Dermis microvascular lymphatic vessel endothelial cell (primary cell): ENCODE results near the gene POLN. TPM values are rescaled to one million over a fixed set of nuclear protein-coding genes. Genes with fewer than 3 reads are reported as not detected.
"Not testable (repeated sequence)": the region's sequence is repeated elsewhere in the genome, so short reads cannot be mapped to it uniquely, and the experiment has no call there.

Experiments
- DNase-seq, 2 donors: peaks; one replicate each; pipeline versions ENCODE4 v3.0.0 to v3.0.0-alpha.2; 2010; ENCODE audit warnings: low read depth in 2 of 2
- total RNA-seq: library from RNA; depleted of rRNA; stranded (reverse); fragments of >200 nt; gene quantifications from 2 replicates; pipeline ENCODE4 v1.2.1, GENCODE V29; 2014

POLN gene
- total RNA-seq, 1 donor from 2014 or later = 1.9 TPM

DNA sequence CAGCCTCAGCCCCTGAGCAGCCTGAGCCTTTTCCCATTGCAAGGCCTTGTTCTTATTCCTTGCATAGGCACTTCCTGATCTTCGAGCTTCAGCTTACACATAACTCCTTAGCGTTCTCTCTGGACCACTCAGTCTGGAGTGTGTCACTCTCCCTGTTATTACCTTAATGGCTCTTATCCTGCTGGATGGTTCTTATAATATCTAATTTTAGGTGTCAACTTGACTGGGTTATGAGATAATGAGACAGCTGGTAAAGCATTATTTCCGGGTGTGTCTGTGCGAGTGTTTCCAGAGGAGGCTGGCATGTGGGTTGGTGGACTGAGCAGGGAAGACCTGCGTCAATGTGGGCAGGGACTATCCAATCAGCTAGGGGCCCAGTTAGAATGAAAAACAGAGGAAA lies 75.7 kb downstream of the POLN start:
- DNase-seq = no peak

DNA sequence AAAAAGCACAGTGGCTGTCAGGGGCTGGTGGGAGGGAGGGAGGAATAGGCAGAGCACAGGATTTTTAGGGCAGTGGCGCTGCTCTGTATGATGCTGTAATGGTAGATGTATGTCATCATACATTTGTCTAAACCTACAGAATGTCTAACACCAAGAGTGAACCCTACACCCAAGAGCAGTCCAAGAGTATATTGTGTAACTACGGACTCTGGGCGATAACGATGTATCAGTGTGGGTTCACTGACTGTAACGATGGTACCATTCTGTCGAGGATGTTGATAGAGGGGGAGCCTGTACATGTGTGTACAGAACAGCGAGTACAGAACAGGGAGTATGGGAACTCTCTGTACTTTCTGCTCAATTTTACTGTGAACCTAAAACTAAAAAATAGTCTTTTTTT lies 76.5 kb downstream of the POLN start:
- no peak for DNase-seq

DNA sequence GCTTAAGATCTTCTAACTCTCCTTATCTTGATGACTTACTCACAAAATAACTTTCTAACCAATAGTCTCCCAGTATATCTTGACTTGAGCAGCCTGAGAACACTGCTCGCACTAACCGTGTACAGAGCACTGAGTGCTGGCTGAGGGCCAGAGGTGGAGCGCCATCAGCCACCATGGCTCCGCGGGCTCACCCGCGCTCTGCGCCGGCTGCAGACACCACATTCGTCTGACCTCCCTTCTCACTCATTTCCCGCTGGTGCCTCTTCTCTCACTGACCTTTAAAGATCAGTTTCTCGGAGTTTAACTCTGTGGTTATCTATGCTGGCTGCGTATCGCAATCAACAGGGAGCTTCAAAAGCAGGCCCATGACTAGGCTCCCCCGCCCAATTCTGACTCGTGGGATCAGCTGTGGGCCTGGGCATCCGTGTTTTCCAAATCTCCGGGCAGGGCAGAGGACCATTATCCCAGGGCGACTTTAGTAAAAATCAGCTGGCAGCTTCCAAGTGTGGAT lies 78.6 kb downstream of the POLN start:
- DNase-seq = no peak

DNA sequence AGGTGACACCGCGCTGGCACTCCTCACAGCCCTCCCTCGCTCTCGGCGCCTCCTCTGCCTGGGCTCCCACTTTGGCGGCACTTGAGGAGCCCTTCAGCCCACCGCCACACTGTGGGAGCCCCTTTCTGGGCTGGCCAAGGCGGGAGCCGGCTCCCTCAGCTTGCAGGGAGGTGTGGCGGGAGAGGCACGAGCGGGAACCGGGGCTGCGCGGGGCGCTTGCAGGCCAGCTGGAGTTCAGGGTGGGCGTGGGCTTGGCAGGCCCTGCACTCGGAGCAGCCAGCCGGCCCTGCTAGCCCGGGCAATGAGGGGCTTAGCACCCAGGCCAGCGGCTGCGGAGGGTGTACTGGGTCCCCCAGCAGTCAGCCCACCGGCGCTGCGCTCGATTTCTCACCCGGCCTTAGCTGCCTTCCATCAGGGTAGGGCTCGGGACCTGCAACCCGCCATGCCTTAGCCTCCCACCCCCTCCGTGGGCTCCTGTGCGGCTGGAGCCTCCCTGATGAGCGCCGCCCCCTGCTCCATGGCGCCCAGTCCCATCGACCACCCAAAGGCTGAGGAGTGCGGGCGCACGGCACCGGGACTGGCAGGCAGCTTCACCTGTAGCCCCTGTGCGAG lies 80.7 kb downstream of the POLN start:
- DNase-seq = not testable (repeated sequence)

DNA sequence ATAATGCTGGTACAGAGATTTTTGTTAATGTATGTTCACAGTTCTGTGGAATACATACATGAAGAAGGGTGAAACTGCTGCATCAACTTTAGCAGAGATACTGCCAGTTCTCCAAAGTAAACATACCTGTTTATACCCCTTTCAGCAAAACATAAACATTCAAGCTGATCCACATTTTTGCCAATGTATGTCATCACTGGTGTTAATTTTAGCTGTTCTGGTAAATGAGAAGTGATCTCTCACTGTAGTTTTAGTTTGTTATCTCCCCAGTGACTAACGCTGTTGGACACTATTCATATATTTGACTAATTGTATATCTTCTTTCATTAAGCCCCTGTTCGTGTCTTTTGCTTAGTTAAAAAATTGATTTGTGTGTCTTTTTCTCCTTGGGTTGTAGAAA lies 82.0 kb downstream of the POLN start:
- DNase-seq = no peak

DNA sequence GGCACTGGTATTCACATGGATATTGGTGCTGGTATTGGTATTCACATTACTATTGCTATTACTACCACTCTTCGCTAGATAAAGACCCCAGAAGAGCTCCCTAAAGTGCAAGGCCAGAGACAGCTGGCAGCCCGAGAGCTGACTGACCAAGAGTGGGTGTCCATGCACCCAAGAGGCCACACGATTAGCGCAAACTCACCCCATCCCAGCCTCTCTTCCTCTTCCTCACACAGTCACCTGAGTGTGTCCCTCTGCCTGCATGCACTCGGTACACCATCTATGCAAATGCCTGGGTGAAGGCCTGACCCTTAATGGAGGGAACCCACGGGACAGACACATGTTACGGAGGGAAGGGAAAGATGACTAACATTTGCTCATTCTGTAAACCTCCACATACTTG lies 86.7 kb downstream of the POLN start:
- no peak for DNase-seq

DNA sequence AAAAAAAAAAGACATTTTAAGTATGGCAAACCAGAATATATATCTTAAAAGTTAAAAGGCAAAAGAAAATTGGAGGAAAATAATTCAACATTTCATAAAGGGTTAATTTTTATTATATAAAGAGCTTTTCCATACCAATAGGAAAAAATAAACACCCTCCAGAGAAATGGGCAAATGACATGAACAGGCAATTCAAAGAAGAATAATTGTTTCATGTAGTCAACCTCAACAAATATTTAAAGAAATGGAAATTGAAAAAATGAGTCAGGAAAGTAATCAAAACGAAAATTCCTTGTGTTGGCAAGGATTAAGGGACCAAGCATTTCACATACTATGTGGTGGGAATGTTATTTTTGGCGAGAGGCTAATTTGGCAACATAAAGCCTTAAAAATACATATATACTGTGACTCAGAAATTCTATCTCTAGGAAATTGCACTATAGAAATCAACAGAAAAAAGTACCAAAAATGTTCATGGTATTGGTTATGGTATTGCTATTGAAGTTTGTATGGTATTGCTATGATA lies 87.6 kb downstream of the POLN start:
- DNase-seq = no peak

DNA sequence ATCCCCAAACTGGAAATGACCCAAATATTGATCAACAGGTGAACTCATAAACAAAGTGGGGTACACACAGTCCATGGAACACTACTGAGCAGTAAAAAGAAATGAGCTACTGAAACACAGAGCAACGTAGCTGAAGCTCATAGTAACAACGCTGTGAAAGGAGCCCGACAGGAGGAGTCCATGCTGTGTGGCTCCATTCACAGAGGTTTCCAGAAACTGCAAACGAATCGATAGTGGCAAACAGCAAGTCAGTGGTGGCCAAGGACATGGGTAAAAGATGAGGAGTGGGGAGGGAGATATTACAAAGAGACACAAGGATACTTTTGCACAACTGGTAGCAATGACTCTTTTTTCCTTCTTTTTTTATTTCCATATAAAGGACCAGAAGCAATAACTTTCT lies 90.4 kb downstream of the POLN start:
- no peak for DNase-seq

DNA sequence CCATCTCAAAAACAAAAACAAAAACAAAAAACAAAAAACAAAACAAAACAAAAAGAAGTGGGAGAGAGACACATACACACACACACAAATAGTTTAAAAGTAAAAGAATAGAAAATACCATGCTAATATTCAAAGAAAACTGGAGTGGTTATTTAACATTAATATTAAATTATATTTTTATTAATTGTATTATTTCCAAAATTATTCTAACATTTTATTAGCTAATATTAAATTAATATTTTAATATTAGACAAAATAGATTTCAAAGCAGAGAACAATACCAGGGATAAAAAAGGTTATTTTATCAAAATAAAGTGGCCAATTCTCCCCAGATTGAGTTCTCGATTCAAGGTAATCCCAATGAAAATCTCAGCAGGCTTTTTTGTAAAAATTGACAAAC lies 91.8 kb downstream of the POLN start:
- DNase-seq = no peak

DNA sequence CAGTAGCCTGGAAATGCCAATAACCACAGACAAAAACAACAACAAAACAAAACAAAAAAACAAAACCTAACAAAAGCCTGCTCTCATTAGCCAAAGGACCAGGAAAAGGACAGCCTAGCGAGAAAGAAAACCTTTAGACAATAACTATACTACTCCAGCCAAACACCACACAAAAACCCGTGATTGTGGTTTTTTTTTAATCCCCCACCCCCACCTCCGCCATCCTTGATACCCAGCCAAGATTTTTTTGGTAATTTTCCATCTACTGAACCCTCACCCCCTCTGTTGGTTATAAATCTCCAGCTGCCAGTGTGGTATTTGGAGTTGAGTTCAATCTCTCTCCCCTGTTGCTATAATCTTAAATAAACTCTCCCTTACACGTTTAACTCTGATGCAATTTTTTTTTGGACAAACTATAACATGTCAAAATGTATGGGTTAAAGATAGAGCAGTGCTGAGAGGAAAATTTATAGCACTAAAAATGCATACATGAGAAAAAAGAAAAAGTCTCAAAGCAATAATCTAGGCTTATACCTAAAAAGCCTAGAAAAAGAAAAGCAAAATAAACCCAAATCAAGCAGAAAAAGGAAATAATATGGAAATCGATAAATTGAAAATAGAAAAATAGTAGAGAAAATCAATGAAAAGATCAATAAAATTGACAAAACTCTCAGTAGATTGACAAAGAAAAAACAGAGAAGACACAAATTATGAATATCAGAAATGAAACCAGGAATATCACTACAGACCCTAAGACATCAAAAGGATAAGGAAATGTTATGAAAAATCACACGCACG lies 99.1 kb downstream of the POLN start:
- DNase-seq = peak; percentile 18 to 38

DNA sequence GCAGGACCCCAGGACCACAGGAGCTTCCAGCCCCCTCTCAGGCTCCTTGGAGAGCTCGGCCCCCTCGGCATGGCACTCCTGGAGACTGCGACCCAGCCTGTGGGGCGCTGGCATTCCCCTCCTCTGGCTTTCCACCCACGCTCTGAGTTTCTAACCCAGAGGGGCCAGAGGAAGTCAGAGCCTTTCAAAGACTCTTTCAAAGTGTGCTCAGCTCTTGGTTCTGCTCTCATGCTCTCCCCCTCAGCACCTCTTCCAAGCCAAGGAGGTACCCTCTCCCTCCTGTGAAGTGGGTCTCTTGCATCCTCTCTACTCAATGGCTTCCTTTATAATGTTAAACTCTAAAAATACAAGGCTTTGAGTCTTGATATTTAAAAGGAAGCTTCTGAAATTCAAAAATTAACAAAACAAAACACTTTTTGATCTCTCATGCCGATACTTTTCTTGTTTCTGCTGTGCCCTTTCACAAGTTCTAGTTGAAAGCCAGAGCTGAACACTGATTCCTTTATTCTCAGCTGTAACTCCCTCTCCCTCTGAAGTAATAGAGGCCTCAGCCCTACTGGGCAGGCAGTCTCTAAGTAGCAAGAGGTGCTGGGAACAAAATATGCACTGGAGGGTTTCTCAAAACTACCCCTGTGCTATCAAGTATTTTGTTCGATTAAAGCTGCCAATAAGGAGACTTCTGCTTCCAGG lies 100.0 kb downstream of the POLN start:
- DNase-seq = no peak

DNA sequence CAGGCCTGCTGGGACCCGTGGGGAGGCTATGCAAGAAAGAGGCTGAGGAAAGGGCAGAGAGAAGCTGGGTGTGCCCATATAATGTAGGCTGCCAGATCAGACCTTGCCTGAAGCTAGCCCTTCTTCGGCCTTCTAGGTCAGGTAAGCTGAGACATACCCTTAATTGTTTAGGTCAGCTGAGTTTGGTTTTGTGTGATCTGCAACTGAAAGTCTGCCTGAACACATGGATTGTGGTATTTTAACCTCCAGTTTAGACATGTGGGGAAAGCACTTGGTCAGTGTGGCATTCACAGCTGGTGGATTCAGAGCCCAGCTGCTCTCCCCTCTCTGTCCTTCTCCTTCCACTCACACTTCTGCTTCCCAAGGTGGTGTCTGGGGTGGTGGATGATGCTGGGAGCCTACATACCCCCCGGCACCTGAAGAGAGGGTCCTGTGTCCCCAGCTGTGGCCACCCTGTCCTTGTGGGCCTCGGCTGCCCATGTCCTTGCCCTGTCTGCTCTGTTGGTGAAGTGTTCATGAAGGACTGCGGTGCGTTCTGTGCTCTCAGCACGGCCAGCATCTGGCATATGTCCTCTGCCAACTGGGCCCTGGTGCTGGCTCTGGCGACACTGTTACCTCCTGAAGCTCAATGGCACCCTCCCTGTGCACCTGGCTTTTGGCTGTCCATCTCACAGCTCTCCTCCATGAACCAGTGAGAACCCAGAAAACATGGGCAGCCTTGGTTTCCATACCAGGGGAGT lies 100.7 kb downstream of the POLN start:
- DNase-seq = no peak

DNA sequence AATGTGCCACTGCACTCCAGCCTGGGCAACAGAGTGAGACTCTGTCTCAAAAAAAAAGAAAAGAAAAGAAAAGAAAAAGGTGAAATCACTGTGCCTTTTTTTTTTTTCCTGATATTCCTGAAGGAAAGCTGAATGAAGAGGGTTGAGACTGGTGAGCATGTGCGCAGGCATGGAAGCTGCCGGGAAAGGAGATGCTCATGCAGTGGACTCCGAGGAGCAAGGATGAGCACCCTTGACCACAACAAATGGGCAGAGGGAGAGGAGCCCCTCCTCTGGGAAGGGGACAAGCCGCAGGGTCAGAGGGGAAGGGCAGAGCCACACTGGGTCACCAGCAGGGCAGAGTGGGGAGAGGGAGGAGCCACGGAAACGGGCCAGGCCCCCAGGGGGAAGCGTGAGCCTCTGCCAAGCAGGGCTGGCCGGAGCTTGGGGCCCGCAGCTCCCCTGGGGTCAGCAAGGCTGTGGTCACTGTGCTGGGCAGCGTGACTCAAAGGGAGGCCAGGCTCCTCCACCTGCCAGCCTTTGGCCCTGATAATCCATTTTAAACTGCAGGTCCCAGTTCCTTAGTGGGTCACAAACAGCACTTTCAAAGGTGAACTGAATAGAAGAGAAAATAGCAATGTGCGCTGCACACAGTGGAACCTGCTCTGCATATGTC lies 102.9 kb downstream of the POLN start:
- no peak for DNase-seq

DNA sequence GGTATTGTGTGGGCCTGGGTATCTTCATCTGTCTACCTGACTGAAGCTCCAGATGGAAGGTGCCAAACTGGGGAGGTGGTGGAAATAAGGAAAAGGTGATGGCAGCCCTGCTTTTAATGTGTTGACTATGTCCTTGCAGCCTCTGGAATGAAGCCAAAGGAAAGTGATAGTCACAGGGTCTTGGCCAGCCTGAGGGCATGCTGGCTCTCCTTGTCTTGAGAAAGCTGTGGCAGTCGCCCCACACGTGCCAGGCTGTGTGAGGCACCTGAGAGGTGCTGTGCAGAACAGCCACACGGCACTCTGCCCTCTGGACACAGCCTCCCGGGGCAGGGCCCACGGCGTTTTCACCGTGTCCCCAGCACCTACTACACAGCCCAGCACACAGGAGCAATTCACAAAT lies 105.2 kb downstream of the POLN start:
- no peak for DNase-seq

DNA sequence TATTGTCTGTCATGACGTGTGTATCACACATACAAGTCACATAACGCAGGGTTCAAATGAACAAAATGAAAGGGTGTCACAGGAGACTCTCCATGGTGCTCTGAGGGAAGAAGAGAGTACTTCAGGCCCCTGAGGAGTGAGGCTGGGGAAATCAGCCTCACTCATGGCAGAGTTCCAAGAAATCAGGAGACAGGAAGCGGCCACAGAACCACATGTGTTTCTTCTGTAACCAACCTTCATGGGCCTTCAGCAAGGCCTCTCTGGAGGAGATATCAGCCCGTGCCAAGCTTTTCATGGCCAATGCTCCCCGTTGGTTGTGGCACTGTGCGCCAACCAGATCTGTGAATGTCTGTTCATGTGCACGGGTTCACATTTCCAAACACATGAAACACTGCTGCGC lies 106.8 kb downstream of the POLN start:
- DNase-seq = peak in 1 of 2 donors; percentile 57

DNA sequence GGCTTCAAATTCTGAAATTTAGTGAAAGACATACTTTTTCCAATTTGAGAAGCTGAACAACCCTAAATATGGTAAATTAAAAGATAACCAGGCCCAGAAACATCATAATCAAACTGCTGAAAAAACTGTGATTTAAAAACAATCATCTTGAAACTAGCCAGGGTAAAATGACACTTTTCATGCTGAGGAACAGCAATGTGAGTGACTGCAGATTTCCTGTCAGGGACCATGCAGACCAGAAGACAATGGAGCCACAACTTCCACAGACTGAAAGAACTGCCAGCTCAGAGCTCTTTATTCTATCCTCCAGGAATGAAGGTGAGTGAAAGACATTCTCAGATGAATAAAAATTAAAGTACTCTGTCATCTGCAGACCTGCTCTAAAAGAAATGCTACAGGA lies 109.5 kb downstream of the POLN start:
- DNase-seq = no peak

DNA sequence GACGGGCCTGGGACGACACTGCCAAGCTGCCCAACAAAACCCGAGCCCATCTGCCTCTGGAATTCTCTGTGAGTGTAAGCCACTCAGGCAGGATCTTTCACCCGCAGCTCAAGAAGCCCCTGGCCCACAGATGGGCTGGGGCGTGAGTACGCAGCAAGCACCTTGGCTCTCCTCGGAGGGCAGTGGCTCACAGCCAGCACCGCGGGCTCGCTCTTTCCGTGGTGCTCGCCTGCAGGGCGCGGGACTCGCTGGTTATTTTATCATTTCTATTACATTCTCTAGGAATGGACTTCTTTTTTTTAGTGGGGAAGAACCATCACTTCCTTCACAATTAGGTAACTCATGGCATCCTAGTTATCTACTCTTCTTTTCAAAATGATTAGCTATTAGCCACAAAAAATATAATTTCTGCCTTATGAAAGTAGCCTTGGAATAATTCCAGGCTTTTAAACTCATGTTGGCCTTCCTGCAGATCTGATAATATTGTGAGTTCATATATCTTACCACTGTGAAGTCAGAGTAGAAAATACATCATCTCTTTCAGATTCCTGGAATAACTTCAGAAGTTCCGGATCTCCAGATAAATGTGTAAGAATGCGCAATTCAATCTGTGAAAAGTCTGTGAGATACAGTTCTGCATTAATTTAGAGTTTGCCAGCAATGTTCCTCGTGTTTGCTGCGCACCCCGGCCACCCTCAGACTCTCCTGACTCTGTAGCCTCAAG lies 114.2 kb downstream of the POLN start:
- no peak for DNase-seq

DNA sequence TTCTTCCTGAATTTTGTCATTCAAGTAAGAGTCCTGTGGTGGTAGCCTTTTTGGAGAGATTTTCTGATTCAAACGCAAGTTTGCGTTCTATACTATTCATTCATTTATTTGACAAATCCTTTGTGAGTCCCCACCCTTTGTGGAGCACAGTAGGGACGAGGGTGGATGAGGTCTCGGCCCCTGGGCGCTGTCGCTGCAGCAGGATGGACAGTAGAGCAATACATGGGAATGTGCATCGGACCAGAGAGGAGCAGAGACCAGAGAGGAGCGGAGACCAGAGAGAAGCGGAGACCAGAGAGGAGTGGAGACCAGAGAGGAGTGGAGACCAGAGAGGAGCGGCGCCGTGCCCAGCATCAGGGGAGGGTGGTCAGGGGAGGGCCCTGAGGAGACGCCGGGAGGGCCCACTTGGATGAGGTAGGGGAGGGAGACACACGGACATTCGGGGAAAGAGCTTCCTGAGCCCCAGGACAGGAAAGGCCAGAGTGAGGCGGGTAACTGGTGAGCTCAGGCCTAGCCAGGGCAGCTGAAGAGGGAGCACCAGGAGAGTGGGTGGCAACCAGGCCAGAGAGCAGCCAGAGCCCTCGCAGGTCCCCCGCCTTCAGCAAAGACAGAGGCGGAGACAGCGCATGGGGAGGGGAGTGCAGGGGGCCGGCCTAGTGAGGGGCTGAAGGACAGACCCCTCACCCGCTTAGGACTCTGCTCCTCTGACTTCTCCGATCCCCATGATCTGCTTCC lies 115.4 kb downstream of the POLN start:
- DNase-seq = no peak

DNA sequence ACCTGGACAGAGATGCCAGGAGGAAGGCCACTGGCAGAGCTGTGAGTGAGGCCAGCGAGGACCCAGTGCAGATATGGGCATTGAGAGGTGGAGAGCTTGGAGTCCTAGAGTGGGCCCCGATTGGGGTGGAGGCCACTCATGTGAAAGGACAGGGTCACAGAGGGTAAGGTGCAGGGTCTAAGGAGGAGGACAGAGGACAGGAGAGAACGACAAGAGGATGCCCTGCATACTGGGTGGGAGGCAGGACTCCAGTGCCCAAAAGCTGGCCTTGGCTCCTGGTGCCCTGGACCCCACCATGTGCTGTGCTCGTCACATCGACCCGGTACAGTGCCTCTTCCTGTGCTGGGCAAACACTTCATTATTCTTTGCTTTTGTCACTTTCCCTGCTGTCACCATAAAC lies 116.1 kb downstream of the POLN start:
- no peak for DNase-seq

DNA sequence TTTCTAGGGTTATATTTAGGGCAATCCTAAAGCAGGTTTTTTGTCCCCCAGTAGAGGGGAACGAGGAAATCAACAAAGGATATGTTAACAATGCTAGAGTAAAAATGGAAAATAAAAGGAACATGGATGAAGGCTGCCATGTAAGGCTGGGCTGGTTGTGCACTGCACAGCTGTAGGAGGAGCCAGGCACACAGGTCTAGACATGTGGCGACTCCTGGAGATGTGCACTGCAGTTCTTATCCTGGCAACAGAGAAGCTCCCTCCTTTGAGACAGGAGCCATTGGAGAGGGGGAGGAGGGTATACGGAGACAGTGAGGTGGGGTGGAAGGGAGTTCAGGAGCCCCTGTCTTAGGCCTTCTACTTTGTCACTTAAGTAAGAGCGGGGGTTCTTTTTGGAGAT lies 116.9 kb downstream of the POLN start:
- DNase-seq = no peak
